Amniotic stem cell (primary cell): ENCODE data around the gene GPR33.
A peak's percentile ranks its signal among the peaks of the same experiment; 100 is the strongest.
"Not testable (repeated sequence)": the region's sequence is repeated elsewhere in the genome, so short reads cannot be mapped to it uniquely, and the experiment has no call there.

Experiments used
- DNase-seq: peaks from one replicate; lab custom pipeline; 2025; lab: John Stamatoyannopoulos, UW

GPR33 gene

DNA sequence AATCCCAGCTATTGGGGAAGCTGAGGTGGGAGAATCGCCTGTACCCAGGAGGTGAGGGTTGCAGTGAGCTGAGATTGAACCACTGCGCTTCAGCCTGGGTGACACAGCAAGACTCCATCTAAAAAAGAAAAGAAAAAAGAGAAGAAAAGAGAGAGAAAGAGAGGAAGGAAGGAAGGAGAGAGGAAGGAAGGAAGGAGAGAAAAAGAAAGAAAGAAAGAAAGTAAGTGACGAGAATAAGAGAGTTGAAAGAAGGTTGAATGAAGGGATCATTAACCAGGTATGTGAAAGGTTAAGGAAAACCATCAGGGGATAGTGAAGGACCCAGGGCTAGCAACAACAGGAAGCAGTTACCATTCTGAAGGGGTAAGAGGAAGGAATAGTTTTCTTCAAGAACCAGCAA lies 26.3 kb downstream of the GPR33 start:
- DNase-seq: no peak

DNA sequence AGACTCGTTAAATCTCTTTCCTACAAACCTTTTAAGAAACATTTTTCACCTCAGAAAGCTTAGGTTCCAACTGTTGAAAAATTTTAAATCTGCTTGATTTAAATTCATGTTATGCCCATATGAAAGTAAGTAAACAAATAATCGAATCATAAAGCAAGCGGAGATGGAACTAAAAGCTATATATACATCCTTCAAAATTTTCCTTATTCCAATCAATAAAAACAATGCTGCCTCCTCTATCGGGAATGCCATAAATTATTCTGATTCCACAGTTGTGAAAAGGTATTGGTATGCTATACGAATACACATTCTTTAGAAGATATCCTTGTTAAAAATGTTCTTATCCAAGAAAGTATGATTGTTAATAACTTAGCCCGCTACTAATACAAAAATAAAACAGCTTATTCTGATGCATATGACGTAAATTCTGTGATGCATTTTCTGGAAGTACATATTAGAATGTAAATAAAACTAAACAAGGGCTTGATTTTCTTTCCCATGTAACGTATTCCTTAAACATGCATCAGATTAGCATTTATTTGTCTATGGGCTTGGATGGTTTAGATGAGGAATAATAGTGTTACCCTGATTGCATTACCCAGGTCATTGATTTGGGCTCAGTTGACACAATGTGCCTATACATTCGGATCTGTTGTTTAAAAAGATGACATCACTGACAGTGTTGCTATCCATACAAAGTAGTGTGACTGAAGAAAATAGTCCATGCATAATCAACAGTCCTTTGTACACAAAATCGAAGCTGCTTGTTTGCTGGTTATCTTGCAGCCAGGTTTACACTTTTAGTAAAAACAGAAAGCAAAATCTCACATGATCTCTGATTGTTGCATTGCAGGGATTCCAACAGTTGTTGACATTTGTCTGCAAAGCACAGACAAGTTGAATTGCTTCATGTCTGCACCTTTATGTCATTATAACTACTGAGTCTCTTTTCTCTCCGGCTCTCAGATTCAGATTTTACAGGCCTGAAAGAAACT lies 29.9 kb downstream of the GPR33 start:
- no peak for DNase-seq

DNA sequence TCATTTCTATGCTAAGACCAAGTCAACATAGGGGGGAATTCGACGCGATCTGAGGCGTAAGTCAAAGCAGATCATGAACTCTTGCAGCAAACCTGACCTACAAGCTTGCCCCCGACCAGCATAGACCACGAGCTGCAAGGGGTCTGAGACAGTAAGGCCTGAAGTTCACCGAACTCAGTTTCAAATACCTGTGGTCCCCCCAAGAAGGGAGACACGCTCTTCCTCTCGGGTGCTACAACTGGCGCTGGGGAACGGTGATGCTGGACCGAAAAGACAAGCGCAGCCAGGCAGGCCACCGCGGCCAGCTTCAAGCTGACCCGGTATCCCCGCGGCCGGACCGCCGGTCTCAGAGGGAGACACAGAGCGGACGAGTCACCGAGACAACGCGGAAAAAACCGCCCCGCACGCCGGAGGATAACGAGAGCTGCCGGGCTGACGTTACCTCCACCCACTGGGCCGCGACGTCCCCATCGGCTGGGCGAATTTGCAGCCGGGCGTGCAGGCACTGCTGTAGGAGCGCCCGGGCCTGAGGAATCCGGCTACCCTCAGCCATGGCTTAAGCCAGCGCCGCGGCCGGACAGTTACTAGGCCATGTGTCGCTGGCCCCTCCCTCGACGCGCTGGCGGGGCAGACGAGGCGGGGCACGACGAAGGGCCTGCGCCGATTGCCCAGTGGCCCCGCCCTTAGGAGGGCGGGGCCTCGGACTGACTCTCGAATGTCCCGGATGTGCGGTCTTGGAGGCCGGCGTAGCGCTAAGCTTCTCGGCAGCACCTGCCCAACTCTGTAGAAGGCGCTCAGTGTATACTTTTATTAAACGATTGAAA lies 30.8 kb downstream of the GPR33 start, which contains the start of gene DTD2:
Gene DTD2, minus strand, starts transcription at position 666 of the 824 bp plus-strand sequence. Its CDS starts 113 bp downstream, at position 553.
- DNase-seq: peak; percentile 93

DNA sequence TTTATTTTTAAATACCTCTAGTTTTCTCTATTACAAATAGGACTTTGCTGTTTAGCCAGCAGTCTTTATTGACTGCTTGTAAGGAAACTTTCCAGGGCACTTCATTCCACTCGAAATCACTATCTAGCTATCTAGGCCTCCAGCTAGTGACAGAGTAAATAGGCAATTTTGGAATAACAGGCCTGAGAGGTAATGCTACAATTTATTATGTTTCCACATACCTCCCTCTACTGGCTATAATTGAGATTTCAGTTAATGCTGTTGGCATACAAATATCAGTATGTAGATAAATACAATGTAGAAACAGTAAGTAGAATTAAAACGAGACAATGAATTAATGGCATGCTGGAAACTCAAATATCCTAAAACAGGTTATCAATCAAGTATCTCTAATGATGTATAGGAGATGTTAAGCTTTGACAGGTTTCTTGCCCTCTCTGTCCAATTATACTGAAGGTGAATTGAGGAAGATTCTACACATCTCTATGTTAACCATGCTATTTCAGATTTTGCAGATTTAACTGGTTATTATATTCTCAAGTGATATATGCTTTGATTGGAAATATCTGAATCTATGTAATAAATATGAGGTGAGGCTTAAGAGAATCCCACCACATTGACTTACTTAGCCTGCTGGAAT lies 37.7 kb downstream of the GPR33 start:
- DNase-seq: peak; percentile 27

DNA sequence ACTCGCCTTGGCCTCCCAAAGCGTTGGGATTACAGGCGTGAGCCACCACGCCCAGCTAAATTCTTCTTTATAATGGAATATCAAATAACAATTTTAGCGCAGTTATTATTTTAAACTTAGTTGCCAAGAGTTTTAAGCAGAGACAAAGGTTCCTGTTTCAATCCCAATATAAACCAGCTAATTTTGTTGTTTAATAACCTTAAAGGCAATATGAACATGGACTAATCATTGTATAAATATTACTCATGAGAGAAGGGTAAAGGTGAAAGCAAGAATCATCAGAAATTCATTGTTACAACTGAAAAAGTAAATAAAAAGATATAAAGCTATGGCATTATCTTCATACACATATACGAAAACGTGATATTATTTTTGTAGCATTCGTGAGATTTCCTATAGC lies 38.7 kb downstream of the GPR33 start:
- DNase-seq: no peak

- no peak for DNase-seq
These were observed 42.1 kb downstream of the GPR33 start for GRCh38 chr14:31445703-31446102.

- DNase-seq: no peak
These were observed 45.6 kb downstream of the GPR33 start for GRCh38 chr14:31442284-31442683.

DNA sequence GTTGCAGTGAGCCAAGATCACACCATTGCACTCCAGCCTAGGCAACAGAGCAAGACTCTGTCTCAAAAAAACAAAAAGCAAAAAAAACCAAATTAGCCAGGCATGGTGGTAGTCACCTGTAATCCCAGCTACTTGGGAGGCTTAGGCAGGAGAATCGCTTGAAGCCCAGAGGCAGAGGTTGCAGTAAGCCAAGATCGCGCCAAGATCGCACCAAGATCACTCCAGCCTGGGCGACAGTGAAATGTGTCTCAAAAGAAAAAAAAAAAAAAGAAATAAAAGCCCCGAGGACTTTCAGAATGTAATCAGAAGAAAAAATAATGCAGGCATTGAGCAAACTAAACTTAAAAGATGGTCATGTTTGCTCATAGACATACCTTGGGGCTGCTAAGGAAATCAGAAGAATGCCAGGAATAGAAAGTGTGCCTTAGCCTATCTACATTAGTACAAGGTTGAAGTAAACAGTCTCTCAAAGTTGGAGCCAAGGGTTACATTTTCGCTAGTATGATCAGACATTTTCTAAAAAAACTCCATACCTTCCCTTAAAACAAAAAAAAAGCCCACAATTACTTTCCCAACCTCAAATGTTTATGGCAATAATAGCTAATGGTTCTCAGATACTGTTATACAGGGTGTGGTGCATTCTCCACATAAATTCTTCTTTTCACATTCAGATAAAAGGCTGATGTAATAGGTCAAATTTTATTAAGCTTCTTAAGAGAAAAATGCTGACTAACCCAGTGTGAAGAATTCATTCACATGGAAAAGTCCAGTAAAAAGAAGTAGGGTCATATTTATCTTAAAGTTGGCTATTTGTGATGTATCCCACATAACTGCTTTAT lies 46.3 kb downstream of the GPR33 start:
- DNase-seq: no peak

DNA sequence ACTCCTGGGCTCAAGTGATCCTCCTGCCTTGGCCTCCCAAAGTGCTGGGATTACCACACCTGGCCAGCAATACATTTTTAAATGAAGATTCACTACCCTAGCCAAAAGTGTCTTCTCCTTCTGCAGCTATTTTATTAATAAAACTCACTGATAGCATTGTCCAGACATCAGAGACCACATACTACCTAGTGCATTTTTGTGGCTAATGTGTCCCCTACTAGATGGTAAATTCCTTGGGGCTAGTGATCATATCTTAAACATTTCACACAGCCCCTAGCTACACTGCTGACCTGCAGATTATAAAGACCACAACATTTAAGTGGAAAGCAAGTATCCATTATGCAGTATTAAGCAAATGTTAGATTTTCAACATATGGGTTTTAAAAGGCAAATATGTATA lies 47.6 kb downstream of the GPR33 start:
- no peak for DNase-seq

- no peak for DNase-seq
These were observed 48.3 kb downstream of the GPR33 start for GRCh38 chr14:31439561-31439960.

DNA sequence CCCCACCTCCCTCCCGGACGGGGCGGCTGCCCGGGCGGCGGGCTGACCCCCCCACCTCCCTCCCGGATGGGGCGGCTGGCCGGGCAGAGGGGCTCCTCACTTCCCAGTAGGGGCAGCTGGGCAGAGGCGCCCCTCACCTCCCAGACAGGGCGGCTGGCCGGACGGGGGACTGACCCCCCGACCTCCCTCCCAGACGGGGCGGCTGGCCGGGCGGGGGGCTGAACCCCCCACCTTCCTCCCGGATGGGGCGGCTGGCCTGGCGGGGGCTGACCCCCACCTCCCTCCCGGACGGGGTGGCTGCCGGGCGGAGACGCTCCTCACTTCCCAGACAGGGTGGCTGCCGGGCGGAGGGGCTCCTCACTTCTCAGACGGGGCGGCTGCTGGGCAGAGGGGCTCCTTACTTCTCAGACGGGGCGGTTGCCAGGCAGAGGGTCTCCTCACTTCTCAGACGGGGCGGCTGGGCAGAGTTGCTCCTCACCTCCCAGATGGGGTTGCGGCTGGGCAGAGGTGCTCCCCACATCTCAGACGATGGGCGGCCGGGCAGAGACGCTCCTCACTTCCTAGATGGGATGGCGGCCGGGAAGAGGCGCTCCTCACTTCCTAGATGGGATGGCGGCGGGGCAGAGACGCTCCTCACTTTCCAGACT lies 50.7 kb downstream of the GPR33 start:
- not testable (repeated sequence) for DNase-seq

DNA sequence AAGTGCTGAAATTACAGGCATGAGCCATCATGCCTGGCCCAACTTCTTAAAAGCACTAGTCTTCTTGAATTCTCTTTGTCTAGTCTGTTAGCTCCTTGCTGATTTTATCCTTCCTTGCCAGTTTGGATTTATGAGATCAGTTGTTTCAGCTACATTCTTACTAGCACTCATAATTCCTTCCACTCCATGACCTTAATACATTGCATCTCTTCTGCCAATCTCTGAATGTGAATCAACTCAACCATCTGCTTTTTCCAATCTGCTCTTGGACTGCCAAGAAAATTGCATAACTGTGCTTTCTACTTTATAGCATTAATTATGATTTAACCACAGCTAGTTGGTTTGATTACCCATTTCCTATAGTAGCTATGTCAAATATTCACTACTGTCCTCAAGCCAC lies 52.6 kb downstream of the GPR33 start:
- peak; percentile 26 for DNase-seq
